NCI-H524 (cell line): Measurements from ENCODE around the gene WBP2.

ENCODE experiments used
- DNase-seq, 2 experiments: peaks; one replicate each; lab custom pipeline; 2025; lab: John Stamatoyannopoulos, UW

Gene WBP2

GRCh38 chr17:75855310-75856061 is at the start of gene WBP2:
Gene WBP2, minus strand, starts transcription at chr17:75855335. Its CDS starts 38 bp downstream, at chr17:75855297.
- DNase-seq, result peak; percentile 100

DNA sequence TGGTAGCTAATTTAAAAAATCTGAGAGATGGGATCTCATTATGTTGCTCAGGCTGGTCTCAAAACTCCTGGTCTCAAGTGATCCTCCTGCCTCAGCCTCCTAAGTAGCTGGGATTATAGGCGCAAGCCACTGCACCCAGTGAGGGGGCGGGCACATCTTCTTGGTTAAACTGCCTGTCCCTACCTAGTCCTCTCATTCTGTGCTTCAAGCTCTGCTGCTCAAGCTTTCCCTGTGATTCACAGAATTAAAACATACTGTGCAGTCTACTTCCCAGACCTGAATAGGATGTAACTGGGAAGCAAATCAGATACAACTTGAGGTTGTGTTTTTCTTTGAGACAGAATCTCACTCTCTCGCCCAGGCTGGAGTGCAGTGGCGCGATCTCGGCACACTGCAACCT is 47.3 kb upstream of the WBP2 start:
- no peak for DNase-seq

DNA sequence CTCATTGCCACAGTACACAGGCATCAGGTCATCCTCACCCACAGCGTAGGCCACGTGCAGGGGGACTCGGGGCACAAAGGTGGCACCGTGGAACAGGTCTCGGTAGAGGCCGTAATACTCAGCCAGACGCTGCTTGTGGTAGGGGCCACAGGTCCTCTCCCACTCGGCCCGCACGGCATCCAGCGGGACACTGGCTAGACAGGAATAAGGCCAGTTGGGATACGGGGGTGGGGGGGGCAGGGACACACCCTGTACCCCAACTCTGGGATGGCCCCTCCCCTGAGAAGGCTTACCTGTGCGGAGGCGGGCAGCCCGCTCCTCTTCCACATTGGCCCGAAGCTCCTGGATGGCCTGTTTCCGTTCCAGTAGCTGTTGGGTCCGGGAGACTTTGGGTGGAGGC is 46.6 kb upstream of the WBP2 start:
- DNase-seq, result no peak

DNA sequence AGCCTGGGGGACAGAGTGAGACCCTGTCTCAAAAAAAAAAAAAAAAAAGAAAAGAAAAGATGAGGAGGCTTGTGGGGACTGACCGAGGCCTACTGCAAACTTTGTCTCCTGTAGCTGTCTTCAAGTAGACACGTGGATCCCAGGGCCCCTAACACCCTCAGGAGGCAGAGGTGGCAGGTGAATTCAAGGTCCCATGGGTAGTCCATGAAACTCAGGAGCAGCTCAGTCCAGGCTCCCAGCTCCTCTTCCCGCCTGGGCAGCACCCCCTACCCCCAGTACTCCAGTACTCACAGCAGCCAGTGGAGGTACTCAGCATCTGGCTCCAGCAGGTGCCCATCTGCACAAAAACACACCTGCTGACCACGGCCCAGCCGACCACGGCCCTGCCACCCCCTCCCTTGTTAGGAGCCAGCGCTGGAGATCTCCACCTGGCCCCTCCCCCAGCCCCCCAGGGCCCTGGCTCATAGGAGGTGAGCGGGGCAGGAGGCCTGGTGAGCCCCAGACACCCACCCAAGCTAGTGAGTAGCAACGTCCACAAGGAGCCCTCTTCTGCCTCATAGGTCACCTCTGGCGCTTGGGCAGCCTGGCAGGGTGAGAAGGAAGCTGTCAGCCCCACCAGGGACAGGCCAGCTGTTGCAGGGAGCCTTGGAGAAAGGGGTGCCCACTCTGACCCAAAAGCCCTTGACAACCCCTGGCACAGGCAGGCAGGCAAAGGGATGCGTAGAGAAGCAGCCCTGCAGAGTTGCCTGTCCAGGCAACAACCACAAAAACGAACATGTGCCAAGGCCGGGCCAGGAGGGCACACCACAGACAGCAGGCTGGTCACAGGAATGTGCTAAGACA is 45.8 kb upstream of the WBP2 start:
- no peak for DNase-seq

DNA sequence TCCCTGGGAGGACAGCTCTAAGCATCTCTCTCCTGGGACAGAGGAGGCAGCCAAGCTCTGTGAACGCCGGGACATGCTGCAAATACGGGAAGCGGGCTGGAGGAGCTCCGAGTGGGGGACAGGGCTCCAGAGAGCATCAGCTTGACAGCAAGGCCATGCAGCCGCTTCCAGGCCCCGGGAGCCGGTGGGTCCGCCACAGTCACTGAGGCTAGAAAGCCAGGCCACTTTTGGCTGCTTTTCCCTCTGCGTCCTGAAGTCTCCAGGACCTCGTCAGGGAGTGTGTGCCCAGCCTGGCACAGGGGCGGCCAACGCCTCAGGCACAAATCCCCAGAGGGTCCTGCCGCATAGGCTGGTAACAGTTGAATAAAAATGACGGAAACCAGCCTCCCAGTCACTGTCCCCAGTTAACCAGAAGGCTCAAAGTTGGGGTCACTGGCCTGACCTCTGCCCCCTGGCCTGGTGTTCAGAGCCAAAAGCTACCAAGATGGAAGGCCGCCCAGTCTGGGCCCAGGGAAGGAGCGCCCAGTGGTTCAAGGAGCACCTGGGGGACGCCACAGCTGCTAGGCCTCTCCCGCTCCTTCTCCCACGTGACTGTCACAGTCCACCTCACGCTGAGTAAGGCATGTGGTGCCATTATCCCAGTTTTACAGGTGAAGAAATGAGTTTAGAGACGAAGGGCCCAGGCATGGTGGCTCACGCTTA is 44.8 kb upstream of the WBP2 start:
- DNase-seq, result no peak

GRCh38 chr17:75899353-75899752 is 44.2 kb upstream of the WBP2 start:
- no peak for DNase-seq

DNA sequence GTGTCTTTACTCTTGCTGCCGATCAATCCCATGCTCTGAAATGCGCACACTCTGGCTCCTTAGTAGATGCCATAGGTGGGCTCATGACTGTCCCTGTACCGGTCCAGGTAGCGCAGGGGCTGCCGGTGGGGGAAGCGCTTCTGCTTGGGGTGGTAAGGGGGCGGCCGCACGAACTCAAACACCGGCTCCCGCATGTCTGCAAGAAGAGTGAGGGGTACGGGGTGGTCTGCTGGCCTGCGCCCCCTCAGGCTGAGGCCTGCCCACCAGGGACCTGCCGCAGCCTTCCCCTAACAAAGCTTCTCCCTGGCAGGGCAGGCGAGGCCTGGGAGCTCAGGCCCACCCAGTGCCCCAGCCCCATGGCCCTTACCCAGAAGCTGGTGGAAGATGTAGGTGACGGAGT is 43.7 kb upstream of the WBP2 start:
- no peak for DNase-seq

GRCh38 chr17:75898065-75898464 is 42.9 kb upstream of the WBP2 start:
- DNase-seq, result no peak

- DNase-seq, result no peak
These were observed 42.3 kb upstream of the WBP2 start for GRCh38 chr17:75897160-75898019.

- DNase-seq, result peak; percentile 81 to 89
These were observed 41.5 kb upstream of the WBP2 start, which contains the start of gene TRIM65 for GRCh38 chr17:75896415-75897159. Gene TRIM65, minus strand, starts transcription at chr17:75896951. Its CDS starts 14 bp downstream, at chr17:75896937.

GRCh38 chr17:75895370-75896155 is 40.4 kb upstream of the WBP2 start:
- DNase-seq, result peak in 1 of 2 experiments; percentile 55

- no peak for DNase-seq
These were observed 39.1 kb upstream of the WBP2 start for GRCh38 chr17:75894049-75894733.

DNA sequence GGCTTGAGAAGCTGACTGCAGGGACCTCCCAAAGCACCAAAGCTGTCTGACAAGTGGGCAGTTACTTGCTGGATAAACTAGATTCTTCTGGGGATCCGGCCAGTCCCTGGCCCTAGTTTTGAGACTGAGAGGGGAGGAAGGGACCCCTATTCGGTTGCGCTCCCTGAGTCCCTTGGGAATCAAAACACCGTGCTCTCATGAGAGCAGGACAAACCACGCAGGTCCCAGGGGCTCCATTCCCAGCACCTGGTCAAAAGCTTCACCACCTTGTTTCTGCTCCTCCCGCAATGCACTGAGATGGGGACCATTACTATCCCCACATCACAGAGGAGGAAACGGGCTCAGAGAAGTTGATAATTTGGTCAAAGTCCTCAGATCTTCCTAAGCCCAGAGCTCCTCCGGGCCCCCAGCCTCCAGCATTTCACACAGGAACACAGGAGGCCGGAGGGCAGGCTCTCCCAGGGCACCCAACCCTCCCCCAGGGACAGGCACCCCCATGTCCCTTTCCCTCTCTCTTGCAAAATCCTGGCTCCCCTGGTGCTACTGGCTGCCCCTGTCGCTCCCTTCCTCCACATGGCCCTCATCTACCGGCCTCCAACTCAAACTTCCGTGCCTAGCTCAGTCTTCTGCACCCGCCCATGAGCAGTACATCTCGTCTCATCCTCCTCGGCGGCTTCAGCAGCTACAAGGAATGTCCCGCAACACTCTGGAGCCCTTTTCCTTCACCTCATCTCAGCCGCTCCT is 38.3 kb upstream of the WBP2 start:
- no peak for DNase-seq

GRCh38 chr17:75892556-75893224 is 37.6 kb upstream of the WBP2 start:
- DNase-seq, result no peak

DNA sequence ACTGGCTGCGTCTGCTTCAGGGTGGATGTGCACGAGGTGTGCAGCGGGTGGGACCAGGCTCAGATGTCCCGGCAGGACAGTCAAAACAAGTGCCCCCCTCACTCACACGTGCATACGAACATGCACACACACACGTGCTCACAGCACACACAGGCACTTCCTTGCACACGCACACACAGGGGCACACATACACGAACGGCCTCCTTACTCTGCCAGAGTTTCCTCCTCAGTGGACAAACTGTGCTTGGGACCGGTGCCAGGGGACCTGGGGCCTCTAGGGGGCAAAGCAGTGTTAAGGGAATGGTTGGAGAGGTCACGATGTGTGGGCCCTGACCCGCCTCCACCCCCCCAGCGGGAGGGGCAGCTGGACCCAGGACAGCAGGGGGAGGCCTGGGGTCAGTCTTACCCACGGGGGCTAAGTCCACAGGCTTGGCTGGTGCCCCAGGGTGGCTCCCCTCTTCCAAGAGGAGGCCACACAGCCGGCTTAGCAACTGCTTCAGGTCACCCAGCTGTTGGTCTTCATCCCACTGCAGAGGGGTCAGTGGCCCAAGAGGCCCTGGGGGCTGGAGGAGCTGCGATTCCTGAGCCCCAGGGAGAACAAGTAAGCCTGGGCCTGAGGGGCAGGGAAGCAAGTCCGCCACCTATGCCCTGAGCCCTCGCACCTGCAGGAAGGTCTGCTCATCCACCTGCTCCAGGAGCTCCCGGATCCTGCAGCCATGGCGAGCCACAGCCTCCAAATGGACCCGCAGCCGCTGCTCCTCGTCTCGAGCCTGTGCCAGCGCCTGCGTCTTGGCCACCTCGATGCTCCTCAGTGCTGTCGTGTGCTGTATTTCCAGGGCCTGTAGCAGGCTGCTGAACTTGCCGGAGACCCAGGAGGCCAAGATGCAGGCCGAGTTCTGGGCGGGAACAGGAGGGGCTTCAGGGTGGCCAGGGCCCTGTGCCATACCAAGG is 36.7 kb upstream of the WBP2 start:
- DNase-seq, result no peak

GRCh38 chr17:75891022-75891604 is 36.0 kb upstream of the WBP2 start:
- no peak for DNase-seq

- no peak for DNase-seq
These were observed 34.3 kb upstream of the WBP2 start for GRCh38 chr17:75889454-75889853.
